HEK293T (cell line): ENCODE data around the gene RTN4RL1.

Experiments used
- CTCF ChIA-PET: fragments of 350-600 bp; formaldehyde crosslinking; extraction: SDS; loops from one replicate; lab custom pipeline; 2021; ENCODE audit warnings: antibody characterized with exemption, inconsistent platforms; lab: Yijun Ruan, JAX
- POLR2A ChIA-PET: fragments of 350-600 bp; formaldehyde crosslinking; extraction: SDS; loops from one replicate; lab custom pipeline; 2020; ENCODE audit warnings: antibody characterized with exemption, inconsistent platforms; lab: Yijun Ruan, JAX
- DNase-seq: peaks from one replicate; pipeline ENCODE4 v3.0.0; 2012; ENCODE audit warnings: mixed read lengths; ENCODE audit errors: extremely low spot score
- ARNT ChIP-seq: fragments of 450-650 bp; IDR thresholded peaks from 2 replicates; pipeline ENCODE4 v1.6.1; 2017; ENCODE audit warnings: mild to moderate bottlenecking
- BHLHE40 ChIP-seq: fragments of 450-650 bp; IDR thresholded peaks from 2 replicates; pipeline ENCODE4 v1.6.1; 2016; ENCODE audit warnings: mild to moderate bottlenecking, moderate library complexity, borderline replicate concordance
- CTBP1 ChIP-seq: fragments of 450-650 bp; IDR thresholded peaks from 2 replicates; pipeline ENCODE4 v1.6.1; 2016; ENCODE audit warnings: borderline replicate concordance
- ELF4 ChIP-seq: fragments of 450-650 bp; IDR thresholded peaks from 2 replicates; pipeline ENCODE4 v1.6.1; 2017; ENCODE audit warnings: antibody characterized with exemption
- FOXA1 ChIP-seq: fragments of 450-650 bp; IDR thresholded peaks from 2 replicates; pipeline ENCODE4 v1.6.1; 2016; ENCODE audit warnings: mild to moderate bottlenecking
- FOXK2 ChIP-seq: fragments of 450-650 bp; IDR thresholded peaks from 2 replicates; pipeline ENCODE4 v1.6.1; 2016; ENCODE audit warnings: mild to moderate bottlenecking
- FOXM1 ChIP-seq: fragments of 450-650 bp; IDR thresholded peaks from 2 replicates; pipeline ENCODE4 v1.6.1; 2017; ENCODE audit warnings: mild to moderate bottlenecking, borderline replicate concordance
- HDGF ChIP-seq: fragments of 450-650 bp; IDR thresholded peaks from 2 replicates; pipeline ENCODE4 v1.6.1; 2017; ENCODE audit warnings: antibody characterized with exemption, borderline replicate concordance
- L3MBTL2 ChIP-seq: fragments of 450-650 bp; conservative IDR thresholded peaks from 2 replicates; pipeline ENCODE4 v1.6.1; 2016; ENCODE audit warnings: mild to moderate bottlenecking
- LEF1 ChIP-seq: fragments of 450-650 bp; IDR thresholded peaks from 2 replicates; pipeline ENCODE4 v1.6.1; 2017; ENCODE audit warnings: mild to moderate bottlenecking, borderline replicate concordance
- NFRKB ChIP-seq: fragments of 450-650 bp; IDR thresholded peaks from 2 replicates; pipeline ENCODE4 v1.6.1; 2016; ENCODE audit warnings: mild to moderate bottlenecking, moderate library complexity
- SP1 ChIP-seq: fragments of 450-650 bp; IDR thresholded peaks from 2 replicates; pipeline ENCODE4 v1.6.1; 2017
- SUZ12 ChIP-seq: fragments of 450-650 bp; IDR thresholded peaks from 2 replicates; pipeline ENCODE4 v1.6.1; 2016; ENCODE audit warnings: mild to moderate bottlenecking
- TARDBP ChIP-seq: fragments of 450-650 bp; IDR thresholded peaks from 2 replicates; pipeline ENCODE4 v1.6.1; 2016
- ZNF384 ChIP-seq: fragments of 450-650 bp; IDR thresholded peaks from 2 replicates; pipeline ENCODE4 v1.6.1; 2016
- TF ChIP-seq, protein P1 (sequence below): fragments of 450-650 bp; IDR thresholded peaks from 2 replicates; pipeline ENCODE4 v1.6.1; 2016

Gene RTN4RL1

DNA sequence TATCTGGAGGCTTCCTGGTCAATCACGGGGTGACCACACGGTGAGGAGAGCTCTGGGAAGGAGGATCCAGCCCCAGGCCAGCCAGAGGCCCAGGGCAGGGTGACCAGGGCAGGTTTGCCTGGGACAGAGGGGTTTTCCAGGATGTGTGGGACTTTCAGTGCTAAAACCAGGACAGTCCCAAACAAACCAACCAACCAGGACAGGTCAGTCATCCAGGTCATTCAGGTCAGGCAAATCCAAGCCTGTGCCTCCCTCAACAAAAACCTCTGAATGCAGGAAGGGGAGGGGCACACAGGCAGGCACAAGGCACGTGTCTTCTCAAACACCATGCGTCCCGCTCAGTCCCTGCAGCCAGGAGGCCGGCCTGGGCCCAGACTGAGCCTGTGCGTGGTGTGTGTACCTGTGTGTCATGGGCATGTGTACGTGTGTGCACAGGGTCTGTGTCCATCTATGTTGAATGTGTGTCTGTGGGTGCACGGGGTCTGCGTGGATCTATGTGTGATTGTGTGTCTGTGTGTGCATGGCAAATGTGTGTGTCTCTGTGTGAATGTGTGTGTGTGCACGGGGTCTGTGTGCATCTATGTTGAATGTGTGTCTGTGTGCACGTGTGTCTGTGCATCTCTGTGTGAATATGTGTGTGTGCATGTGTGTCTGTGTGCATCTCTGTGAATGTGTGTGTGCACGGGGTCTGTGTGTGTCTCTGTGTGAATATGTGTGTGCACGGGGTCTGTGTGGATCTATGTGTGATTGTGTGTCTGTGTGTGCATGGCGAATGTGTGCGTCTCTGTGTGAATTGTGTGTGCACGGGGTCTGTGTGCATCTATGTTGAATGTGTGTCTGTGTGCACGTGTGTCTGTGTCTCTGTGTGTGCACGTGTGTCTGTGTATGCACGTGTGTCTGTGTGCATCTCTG lies 78.9 kb downstream of the RTN4RL1 start:
- ChIA-PET CTCF (no interaction called here), POLR2A (no interaction called here)
- DNase-seq = no peak
- TF ChIP-seq, protein P1, sequence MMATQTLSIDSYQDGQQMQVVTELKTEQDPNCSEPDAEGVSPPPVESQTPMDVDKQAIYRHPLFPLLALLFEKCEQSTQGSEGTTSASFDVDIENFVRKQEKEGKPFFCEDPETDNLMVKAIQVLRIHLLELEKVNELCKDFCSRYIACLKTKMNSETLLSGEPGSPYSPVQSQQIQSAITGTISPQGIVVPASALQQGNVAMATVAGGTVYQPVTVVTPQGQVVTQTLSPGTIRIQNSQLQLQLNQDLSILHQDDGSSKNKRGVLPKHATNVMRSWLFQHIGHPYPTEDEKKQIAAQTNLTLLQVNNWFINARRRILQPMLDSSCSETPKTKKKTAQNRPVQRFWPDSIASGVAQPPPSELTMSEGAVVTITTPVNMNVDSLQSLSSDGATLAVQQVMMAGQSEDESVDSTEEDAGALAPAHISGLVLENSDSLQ = no peak
- TF ChIP-seq ZNF384 (no peak), SP1 (no peak), SUZ12 (no peak), CTBP1 (no peak), HDGF (no peak), NFRKB (no peak), LEF1 (no peak), FOXA1 (no peak), L3MBTL2 (no peak), BHLHE40 (no peak), FOXK2 (no peak), TARDBP (no peak), ELF4 (no peak), FOXM1 (no peak), ARNT (no peak)

DNA sequence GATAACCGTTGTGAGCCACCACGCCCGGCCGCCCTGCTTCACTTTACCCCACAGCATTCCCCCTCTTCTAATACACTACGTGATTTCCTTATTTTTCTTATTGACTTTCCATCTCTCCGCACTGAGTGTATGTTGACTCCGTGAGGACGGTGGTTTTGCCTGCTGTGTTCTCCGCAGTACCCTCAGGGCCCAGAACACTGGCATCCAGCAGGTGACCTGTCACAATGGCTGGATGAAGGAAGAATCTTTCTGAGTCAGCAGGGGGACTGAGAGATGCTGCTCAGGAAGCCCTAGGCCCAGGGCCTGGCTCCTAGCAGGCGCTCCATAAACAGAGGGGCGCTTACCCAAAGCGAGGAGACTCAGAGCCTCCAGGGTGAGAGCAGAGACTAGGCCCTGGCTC lies 79.5 kb downstream of the RTN4RL1 start:
- ChIA-PET CTCF (no interaction called here), POLR2A (no interaction called here)
- TF ChIP-seq FOXM1 = no peak
- no peak for TF ChIP-seq ELF4
- no peak for TF ChIP-seq CTBP1
- TF ChIP-seq TARDBP = no peak
- TF ChIP-seq, protein P1 = no peak
- TF ChIP-seq LEF1 = no peak
- no peak for TF ChIP-seq NFRKB
- TF ChIP-seq HDGF = no peak
- no peak for TF ChIP-seq SP1
- no peak for TF ChIP-seq ARNT
- no peak for TF ChIP-seq FOXK2
- no peak for TF ChIP-seq BHLHE40
- TF ChIP-seq SUZ12 = no peak
- no peak for TF ChIP-seq FOXA1
- no peak for TF ChIP-seq L3MBTL2
- DNase-seq = no peak

DNA sequence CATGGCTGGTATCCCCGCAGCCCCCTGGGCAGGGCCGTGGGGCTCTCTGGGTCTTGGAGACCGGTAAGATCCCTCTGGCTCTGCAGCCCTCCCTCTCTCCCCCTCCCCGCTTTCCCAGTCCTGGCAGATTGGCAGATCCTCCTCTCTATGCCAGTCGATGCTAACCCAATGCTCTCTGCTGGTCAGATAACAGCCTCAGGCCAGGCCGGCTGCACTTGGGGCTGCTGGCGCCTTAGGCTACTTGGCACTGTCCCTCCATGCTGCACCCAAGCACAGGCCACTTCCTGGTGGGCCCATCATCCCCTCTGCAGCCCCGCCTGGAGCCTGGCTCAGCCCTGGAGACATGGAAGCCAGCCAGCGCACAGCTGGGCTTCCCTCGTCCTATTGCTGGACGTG lies 81.7 kb downstream of the RTN4RL1 start:
- no peak for DNase-seq
- POLR2A ChIA-PET = no interaction called here
- CTCF ChIA-PET = interaction anchor here (0.8 kb wide), 1 partner anchor 10 kb away, joined by 3 read pairs; no protein-coding TSS in a partner anchor
- TF ChIP-seq FOXK2 (no peak), TARDBP (no peak), NFRKB (no peak), ZNF384 (no peak), HDGF (no peak), FOXM1 (no peak), CTBP1 (no peak), FOXA1 (no peak), SUZ12 (no peak), ARNT (no peak), BHLHE40 (no peak), LEF1 (no peak), L3MBTL2 (no peak), ELF4 (no peak), SP1 (no peak)
- TF ChIP-seq, protein P1 = no peak

DNA sequence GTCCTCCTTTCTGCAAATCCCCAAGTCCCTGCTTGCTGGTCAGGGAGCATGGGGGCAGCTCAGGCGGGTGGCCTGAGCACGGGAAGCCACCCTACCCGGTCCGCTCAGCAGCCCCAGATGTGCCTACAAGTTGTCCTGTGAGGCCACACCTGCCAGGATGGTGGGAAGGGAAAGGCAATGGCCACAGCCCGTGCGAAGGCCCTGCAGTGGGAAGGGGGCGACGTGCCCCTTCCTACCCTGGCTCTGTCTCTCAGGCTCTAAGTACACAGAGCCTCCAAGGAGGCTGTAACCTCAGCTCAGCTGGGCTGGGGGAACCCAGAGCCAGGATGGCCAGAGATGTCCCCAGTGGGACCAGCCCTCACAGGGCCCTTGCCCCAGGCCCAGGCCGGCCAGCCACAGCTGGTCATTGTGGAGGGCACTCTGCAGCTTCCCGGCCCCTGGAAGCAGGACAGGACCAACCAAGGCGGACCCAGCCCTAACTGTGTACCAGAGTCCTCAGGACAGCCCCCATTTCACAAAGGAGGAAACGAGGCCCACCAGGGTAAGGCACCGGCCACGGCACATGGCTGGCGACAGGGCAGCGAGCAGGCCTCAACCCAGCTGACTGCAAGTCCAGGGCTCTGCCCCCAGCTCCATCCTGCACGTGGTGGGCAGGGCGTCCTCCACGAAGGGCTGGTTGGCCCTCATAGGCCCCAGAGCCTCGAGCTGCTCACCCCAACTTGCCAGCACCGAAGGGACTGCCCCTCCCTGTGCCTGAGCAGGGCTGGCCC lies 82.3 kb downstream of the RTN4RL1 start:
- DNase-seq = no peak
- TF ChIP-seq NFRKB = no peak
- TF ChIP-seq CTBP1 = no peak
- TF ChIP-seq, protein P1 = no peak
- TF ChIP-seq BHLHE40 = no peak
- no peak for TF ChIP-seq ZNF384
- no peak for TF ChIP-seq HDGF
- no peak for TF ChIP-seq FOXA1
- TF ChIP-seq SUZ12 = no peak
- no peak for TF ChIP-seq LEF1
- TF ChIP-seq L3MBTL2 = no peak
- TF ChIP-seq ARNT = no peak
- TF ChIP-seq ELF4 = no peak
- no peak for TF ChIP-seq FOXM1
- no peak for TF ChIP-seq SP1
- no peak for TF ChIP-seq TARDBP
- TF ChIP-seq FOXK2 = no peak
- ChIA-PET POLR2A (no interaction called here), CTCF (interaction anchor here (0.8 kb wide), 1 partner anchor 10 kb away, joined by 3 read pairs; no protein-coding TSS in a partner anchor)
